ENCODE data around the gene NCKAP5.

- TF ChIP-seq POLR2A (IDR thresholded peaks at IDR 0.05) (no peak), CTCF (IDR thresholded peaks at IDR 0.05) (no peak)
Observed at GRCh38 chr2:133600266-133600928, 32.1 kb upstream of the NCKAP5 start.
